ENCODE data around the gene IFIT5.
"Not testable (repeated sequence)": the region's sequence is repeated elsewhere in the genome, so short reads cannot be mapped to it uniquely, and the experiment has no call there.

The IFIT5 gene

GRCh38 chr10:89398003-89398749, 16.2 kb upstream of the IFIT5 start:
- no peak for TF ChIP-seq NFRKB (IDR thresholded peaks at IDR 0.05)
- TF ChIP-seq LEF1 (IDR thresholded peaks at IDR 0.05; ENCODE audit: borderline replicate concordance): no peak
- no peak for TF ChIP-seq FOXA1 (IDR thresholded peaks at IDR 0.05)
- TF ChIP-seq CTBP1 (IDR thresholded peaks at IDR 0.05; ENCODE audit: borderline replicate concordance): no peak
- no peak for TF ChIP-seq SUZ12 (IDR thresholded peaks at IDR 0.05)
- TF ChIP-seq ZNF384 (IDR thresholded peaks at IDR 0.05): no peak
- TF ChIP-seq BHLHE40 (IDR thresholded peaks at IDR 0.05; ENCODE audit: borderline replicate concordance): no peak
- no peak for TF ChIP-seq HDGF (IDR thresholded peaks at IDR 0.05; ENCODE audit: borderline replicate concordance)
- TF ChIP-seq FOXK2 (IDR thresholded peaks at IDR 0.05): no peak
- no peak for TF ChIP-seq SP1 (IDR thresholded peaks at IDR 0.05)
- no peak for TF ChIP-seq TARDBP (IDR thresholded peaks at IDR 0.05)
- TF ChIP-seq ELF4 (IDR thresholded peaks at IDR 0.05): no peak
- TF ChIP-seq PKNOX1 (IDR thresholded peaks at IDR 0.05): no peak
- no peak for TF ChIP-seq ARNT (IDR thresholded peaks at IDR 0.05)
- DNase-seq (ENCODE audit: extremely low spot score): no peak
- CTCF ChIA-PET: no interaction called here
- POLR2A ChIA-PET: no interaction called here

GRCh38 chr10:89399956-89400355, 14.4 kb upstream of the IFIT5 start:
- ChIA-PET CTCF (no interaction called here), POLR2A (no interaction called here)
- TF ChIP-seq ZNF384 (IDR thresholded peaks at IDR 0.05) (no peak), FOXM1 (IDR thresholded peaks at IDR 0.05; ENCODE audit: borderline replicate concordance) (no peak)
- DNase-seq (ENCODE audit: extremely low spot score): no peak

GRCh38 chr10:89403043-89403442, 11.3 kb upstream of the IFIT5 start:
- POLR2A ChIA-PET: interaction anchor here (2.0 kb wide), 1 partner anchor 11 kb away, joined by 6 read pairs; the partner anchor contains the start of gene IFIT5
- no peak for DNase-seq (ENCODE audit: extremely low spot score)
- no peak for TF ChIP-seq SP1 (IDR thresholded peaks at IDR 0.05)
- no peak for TF ChIP-seq BHLHE40 (IDR thresholded peaks at IDR 0.05; ENCODE audit: borderline replicate concordance)
- no peak for TF ChIP-seq ARNT (IDR thresholded peaks at IDR 0.05)
- TF ChIP-seq PKNOX1 (IDR thresholded peaks at IDR 0.05): no peak
- TF ChIP-seq FOXK2 (IDR thresholded peaks at IDR 0.05): no peak
- no peak for TF ChIP-seq LEF1 (IDR thresholded peaks at IDR 0.05; ENCODE audit: borderline replicate concordance)
- no peak for TF ChIP-seq NFRKB (IDR thresholded peaks at IDR 0.05)
- no peak for TF ChIP-seq HDGF (IDR thresholded peaks at IDR 0.05; ENCODE audit: borderline replicate concordance)
- no peak for TF ChIP-seq CTBP1 (IDR thresholded peaks at IDR 0.05; ENCODE audit: borderline replicate concordance)
- no peak for TF ChIP-seq FOXA1 (IDR thresholded peaks at IDR 0.05)
- no peak for TF ChIP-seq TARDBP (IDR thresholded peaks at IDR 0.05)
- no peak for TF ChIP-seq FOXM1 (IDR thresholded peaks at IDR 0.05; ENCODE audit: borderline replicate concordance)
- CTCF ChIA-PET: no interaction called here

- ChIA-PET CTCF (interaction anchor here (0.6 to 0.7 kb wide), 4 partner anchors 8 to 1923 kb away, joined by 4 to 8 read pairs (median 6); no protein-coding TSS in a partner anchor), POLR2A (no interaction called here)
- TF ChIP-seq HDGF (IDR thresholded peaks at IDR 0.05; ENCODE audit: borderline replicate concordance) (no peak), LEF1 (IDR thresholded peaks at IDR 0.05; ENCODE audit: borderline replicate concordance) (no peak), TARDBP (IDR thresholded peaks at IDR 0.05) (no peak), ARNT (IDR thresholded peaks at IDR 0.05) (no peak), SP1 (IDR thresholded peaks at IDR 0.05) (no peak), FOXA1 (IDR thresholded peaks at IDR 0.05) (no peak), CTBP1 (IDR thresholded peaks at IDR 0.05; ENCODE audit: borderline replicate concordance) (no peak), ZNF384 (IDR thresholded peaks at IDR 0.05) (no peak), SUZ12 (IDR thresholded peaks at IDR 0.05) (no peak), FOXK2 (IDR thresholded peaks at IDR 0.05) (no peak), FOXM1 (IDR thresholded peaks at IDR 0.05; ENCODE audit: borderline replicate concordance) (no peak), BHLHE40 (IDR thresholded peaks at IDR 0.05; ENCODE audit: borderline replicate concordance) (no peak), PKNOX1 (IDR thresholded peaks at IDR 0.05) (no peak), L3MBTL2 (conservative IDR thresholded peaks at IDR 0.05) (no peak), ELF4 (IDR thresholded peaks at IDR 0.05) (no peak), NFRKB (IDR thresholded peaks at IDR 0.05) (no peak)
- DNase-seq (ENCODE audit: extremely low spot score): no peak
Measured at GRCh38 chr10:89404104-89405047, 10.0 kb upstream of the IFIT5 start.

- CTCF ChIA-PET; DNase-seq (ENCODE audit: extremely low spot score); POLR2A ChIA-PET: not testable (repeated sequence)
Measured at GRCh38 chr10:89406178-89406577, 8.2 kb upstream of the IFIT5 start.

- CTCF ChIA-PET; DNase-seq (ENCODE audit: extremely low spot score); POLR2A ChIA-PET: not testable (repeated sequence)
Measured at GRCh38 chr10:89407792-89408191, 6.6 kb upstream of the IFIT5 start.

GRCh38 chr10:89409282-89409681, 5.1 kb upstream of the IFIT5 start:
- DNase-seq (ENCODE audit: extremely low spot score); POLR2A ChIA-PET; CTCF ChIA-PET: not testable (repeated sequence)

GRCh38 chr10:89410551-89410950, 3.8 kb upstream of the IFIT5 start:
- DNase-seq (ENCODE audit: extremely low spot score); POLR2A ChIA-PET; CTCF ChIA-PET: not testable (repeated sequence)

GRCh38 chr10:89411135-89411534, 3.2 kb upstream of the IFIT5 start:
- DNase-seq (ENCODE audit: extremely low spot score); CTCF ChIA-PET; POLR2A ChIA-PET: not testable (repeated sequence)

- POLR2A ChIA-PET; DNase-seq (ENCODE audit: extremely low spot score): not testable (repeated sequence)
- CTCF ChIA-PET: interaction anchor here (0.9 kb wide), 1 partner anchor 9 kb away, joined by 4 read pairs; no protein-coding TSS in a partner anchor
Measured at GRCh38 chr10:89412276-89412675, 2.1 kb upstream of the IFIT5 start.

All from HEK293T (cell line).